ENCODE measurements around the gene CNKSR3. TPM values are rescaled to one million over a fixed set of nuclear protein-coding genes. Genes with fewer than 3 reads are reported as not detected.

Gene CNKSR3
- total RNA-seq, 6 donors from 2014 or later, result 2.1 to 14.3 (median 7.5) TPM

- DNase-seq (no peak), ATAC-seq (ENCODE audit: low FRiP score in 2 of 2) (no peak)
- Histone ChIP-seq H3K4me1 (peaks cover 0 to 7% (median under 1%) of the 10 kb centered on the region in 4 donors), H3K36me3 (peaks cover 0 to 7% (median under 1%) of the 10 kb centered on the region in 4 donors), H3K27me3 (no peaks in the 10 kb centered on the region), H3K4me3 (no peak overlapping the region), H3K9me3 (no peaks in the 10 kb centered on the region), H3K27ac (no peak overlapping the region)
- WGBS, 2 donors, result 80 to 85% methylated on average over 6 of the region's 6 CpGs
- TF ChIP-seq POLR2AphosphoS5 (IDR thresholded peaks at IDR 0.05) (no peak), EP300 (IDR thresholded peaks at IDR 0.05) (no peak), POLR2A (IDR thresholded peaks at IDR 0.05) (no peak)
- TF ChIP-seq, protein P1, sequence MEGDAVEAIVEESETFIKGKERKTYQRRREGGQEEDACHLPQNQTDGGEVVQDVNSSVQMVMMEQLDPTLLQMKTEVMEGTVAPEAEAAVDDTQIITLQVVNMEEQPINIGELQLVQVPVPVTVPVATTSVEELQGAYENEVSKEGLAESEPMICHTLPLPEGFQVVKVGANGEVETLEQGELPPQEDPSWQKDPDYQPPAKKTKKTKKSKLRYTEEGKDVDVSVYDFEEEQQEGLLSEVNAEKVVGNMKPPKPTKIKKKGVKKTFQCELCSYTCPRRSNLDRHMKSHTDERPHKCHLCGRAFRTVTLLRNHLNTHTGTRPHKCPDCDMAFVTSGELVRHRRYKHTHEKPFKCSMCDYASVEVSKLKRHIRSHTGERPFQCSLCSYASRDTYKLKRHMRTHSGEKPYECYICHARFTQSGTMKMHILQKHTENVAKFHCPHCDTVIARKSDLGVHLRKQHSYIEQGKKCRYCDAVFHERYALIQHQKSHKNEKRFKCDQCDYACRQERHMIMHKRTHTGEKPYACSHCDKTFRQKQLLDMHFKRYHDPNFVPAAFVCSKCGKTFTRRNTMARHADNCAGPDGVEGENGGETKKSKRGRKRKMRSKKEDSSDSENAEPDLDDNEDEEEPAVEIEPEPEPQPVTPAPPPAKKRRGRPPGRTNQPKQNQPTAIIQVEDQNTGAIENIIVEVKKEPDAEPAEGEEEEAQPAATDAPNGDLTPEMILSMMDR (IDR thresholded peaks at IDR 0.05), result no peak
Measured at GRCh38 chr6:154404791-154405400, 105.6 kb downstream of the CNKSR3 start.

DNA sequence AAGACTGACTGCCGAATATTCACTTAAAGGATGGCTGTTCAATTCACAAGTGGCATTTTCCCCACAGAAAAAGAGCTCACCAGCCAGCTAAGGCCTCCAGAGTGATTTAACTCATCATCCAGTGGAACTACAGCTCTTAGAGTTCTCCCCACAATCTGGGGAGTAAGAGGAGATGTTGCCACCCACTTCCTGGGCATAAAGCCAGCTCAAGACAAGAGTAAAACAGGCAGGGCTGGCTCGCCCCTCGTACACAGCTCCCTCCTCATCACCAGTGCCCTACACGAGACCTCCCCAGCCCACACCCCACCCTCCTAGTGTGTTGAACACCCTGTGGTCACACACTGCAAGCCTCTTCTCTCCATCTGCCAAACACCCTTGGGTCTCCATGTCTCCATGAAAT is 106.7 kb downstream of the CNKSR3 start:
- Histone ChIP-seq H3K27me3 (no peaks in the 10 kb centered on the region), H3K4me1 (no peaks in the 10 kb centered on the region), H3K27ac (no peak overlapping the region), H3K9me3 (no peaks in the 10 kb centered on the region), H3K4me3 (no peak overlapping the region), H3K36me3 (peaks cover 0 to 7% (median 0%) of the 10 kb centered on the region in 4 donors)
- TF ChIP-seq EP300 (IDR thresholded peaks at IDR 0.05) (no peak), POLR2AphosphoS5 (IDR thresholded peaks at IDR 0.05) (no peak), POLR2A (IDR thresholded peaks at IDR 0.05) (no peak)
- TF ChIP-seq, protein P1 (IDR thresholded peaks at IDR 0.05), result no peak
- WGBS, 2 donors, result 30 to 47% methylated on average over 4 of the region's 4 CpGs
- DNase-seq (no peak), ATAC-seq (ENCODE audit: low FRiP score in 2 of 2) (no peak)

DNA sequence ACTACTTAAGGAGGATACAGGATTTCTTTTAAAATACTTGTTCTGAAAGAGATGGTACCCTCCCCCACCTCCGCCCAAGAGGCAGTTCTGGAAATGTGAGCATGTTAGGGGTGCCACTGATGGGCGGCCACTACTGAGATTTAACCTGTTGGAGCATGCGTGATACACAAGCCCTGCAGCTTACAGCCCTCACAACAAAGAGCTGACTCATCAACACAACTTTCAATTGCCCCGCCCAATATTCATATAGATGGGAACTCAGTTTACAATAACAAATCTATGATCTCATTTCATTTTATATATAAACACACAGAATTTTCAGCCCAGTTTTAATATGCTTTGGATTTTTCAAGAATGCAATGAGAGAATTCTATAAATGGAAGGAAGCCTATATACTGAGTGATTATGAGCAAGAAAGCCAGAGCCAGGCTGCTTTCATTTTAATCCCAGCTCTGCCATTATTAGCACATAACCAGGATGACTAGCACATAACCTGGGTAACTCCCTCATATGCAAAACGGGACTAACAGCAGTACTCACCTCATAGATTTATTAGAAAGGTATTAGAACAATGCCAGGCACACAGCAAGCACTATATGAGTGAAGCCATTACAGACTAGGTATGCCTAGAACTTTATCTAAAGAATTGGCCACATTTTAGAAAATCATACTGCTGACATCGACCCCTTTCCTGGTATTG is 108.3 kb downstream of the CNKSR3 start:
- H3K27me3 ChIP-seq, result no peaks in the 10 kb centered on the region
- 90 to 97% methylated on average over 6 of the region's 6 CpGs for whole genome bisulfite sequencing, 2 donors
- H3K36me3 ChIP-seq, result peaks cover 0 to 7% (median 0%) of the 10 kb centered on the region in 4 donors
- no peak for DNase-seq
- ATAC-seq (ENCODE audit: low FRiP score in 2 of 2), result no peak
- no peak for TF ChIP-seq POLR2AphosphoS5 (IDR thresholded peaks at IDR 0.05)
- no peak for TF ChIP-seq EP300 (IDR thresholded peaks at IDR 0.05)
- TF ChIP-seq POLR2A (IDR thresholded peaks at IDR 0.05), result no peak
- TF ChIP-seq, protein P1 (IDR thresholded peaks at IDR 0.05), result no peak
- H3K9me3 ChIP-seq, result no peaks in the 10 kb centered on the region
- H3K27ac ChIP-seq, result no peak overlapping the region
- no peak overlapping the region for H3K4me3 ChIP-seq
- H3K4me1 ChIP-seq, result no peaks in the 10 kb centered on the region

GRCh38 chr6:154399097-154399496 is 111.4 kb downstream of the CNKSR3 start:
- Histone ChIP-seq H3K4me1 (no peaks in the 10 kb centered on the region), H3K27ac (no peak overlapping the region), H3K9me3 (no peaks in the 10 kb centered on the region), H3K27me3 (no peaks in the 10 kb centered on the region), H3K4me3 (no peak overlapping the region), H3K36me3 (no peaks in the 10 kb centered on the region)
- WGBS, 2 donors, result 85 to 88% methylated on average over 4 to 5 of the region's 5 CpGs
- TF ChIP-seq POLR2AphosphoS5 (IDR thresholded peaks at IDR 0.05) (no peak), EP300 (IDR thresholded peaks at IDR 0.05) (no peak), POLR2A (IDR thresholded peaks at IDR 0.05) (no peak)
- TF ChIP-seq, protein P1 (IDR thresholded peaks at IDR 0.05), result no peak
- ATAC-seq (ENCODE audit: low FRiP score in 2 of 2) (no peak), DNase-seq (no peak)
